Measurements from ENCODE around the gene CD22. TPM values are rescaled to one million over a fixed set of nuclear protein-coding genes. Genes with fewer than 3 reads are reported as not detected.

Gene CD22
- total and polyA plus RNA-seq, 10 of the 15 experiments (the other 5 are each of a cell fraction or from before 2014, with no cell fraction given): 23.0 to 344 (median 181) TPM

DNA sequence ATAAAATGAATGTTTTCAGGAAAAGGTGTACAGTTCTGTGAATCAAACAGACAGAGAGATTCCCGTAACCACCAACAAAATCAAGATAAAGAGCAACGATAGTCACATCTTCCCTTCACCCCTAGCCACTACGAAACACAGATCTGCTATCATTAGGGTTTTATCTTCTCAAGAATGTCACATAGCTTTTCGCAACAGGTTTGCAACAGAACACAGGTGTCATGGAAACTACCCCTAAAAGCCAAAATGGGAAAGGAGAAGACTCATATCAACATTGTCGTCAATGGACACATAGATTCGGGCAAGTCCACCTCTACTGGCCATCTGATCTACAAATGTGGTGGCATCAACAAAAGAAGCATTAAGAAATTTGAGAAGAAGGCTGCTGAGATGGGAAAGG is 52.9 kb downstream of the CD22 start (continued):
- TF ChIP-seq ETV6 (conservative IDR thresholded peaks at IDR 0.05 in 1 of 2, IDR thresholded peaks at IDR 0.05 in 1 of 2; ENCODE audit: borderline replicate concordance in 1 of 2, low read depth in 1 of 2): no peak
- no peak for TF ChIP-seq EED (IDR thresholded peaks at IDR 0.05; ENCODE audit: low read depth)
- TF ChIP-seq DPF2 (IDR thresholded peaks at IDR 0.05): no peak
- TF ChIP-seq, protein P1, sequence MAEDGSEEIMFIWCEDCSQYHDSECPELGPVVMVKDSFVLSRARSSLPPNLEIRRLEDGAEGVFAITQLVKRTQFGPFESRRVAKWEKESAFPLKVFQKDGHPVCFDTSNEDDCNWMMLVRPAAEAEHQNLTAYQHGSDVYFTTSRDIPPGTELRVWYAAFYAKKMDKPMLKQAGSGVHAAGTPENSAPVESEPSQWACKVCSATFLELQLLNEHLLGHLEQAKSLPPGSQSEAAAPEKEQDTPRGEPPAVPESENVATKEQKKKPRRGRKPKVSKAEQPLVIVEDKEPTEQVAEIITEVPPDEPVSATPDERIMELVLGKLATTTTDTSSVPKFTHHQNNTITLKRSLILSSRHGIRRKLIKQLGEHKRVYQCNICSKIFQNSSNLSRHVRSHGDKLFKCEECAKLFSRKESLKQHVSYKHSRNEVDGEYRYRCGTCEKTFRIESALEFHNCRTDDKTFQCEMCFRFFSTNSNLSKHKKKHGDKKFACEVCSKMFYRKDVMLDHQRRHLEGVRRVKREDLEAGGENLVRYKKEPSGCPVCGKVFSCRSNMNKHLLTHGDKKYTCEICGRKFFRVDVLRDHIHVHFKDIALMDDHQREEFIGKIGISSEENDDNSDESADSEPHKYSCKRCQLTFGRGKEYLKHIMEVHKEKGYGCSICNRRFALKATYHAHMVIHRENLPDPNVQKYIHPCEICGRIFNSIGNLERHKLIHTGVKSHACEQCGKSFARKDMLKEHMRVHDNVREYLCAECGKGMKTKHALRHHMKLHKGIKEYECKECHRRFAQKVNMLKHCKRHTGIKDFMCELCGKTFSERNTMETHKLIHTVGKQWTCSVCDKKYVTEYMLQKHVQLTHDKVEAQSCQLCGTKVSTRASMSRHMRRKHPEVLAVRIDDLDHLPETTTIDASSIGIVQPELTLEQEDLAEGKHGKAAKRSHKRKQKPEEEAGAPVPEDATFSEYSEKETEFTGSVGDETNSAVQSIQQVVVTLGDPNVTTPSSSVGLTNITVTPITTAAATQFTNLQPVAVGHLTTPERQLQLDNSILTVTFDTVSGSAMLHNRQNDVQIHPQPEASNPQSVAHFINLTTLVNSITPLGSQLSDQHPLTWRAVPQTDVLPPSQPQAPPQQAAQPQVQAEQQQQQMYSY (CRISPR knock-in tag; IDR thresholded peaks at IDR 0.05): no peak

DNA sequence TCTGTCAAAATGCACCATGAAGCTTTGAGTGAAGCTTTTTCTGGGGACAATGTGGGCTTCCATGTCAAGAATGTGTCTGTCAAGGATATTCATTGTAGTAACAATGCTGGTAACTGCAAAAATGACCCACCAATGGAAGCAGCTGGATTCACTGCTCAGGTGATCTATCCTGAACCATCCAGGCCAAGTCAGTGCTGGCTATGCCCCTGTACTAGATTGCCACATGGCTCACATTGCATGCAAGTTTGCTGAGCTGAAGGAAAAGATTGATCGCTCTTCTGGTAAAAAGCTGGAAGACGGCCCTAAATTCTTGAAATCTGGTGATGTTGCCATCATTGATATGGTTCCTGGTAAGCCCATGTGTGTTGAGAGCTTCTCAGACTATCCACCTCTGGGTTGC is 54.5 kb downstream of the CD22 start:
- H3K79me2 ChIP-seq (ENCODE audit: control insufficient read depth, insufficient read depth, low read length): no peaks in the 10 kb centered on the region
- no peak overlapping the region for H3K4me3 ChIP-seq
- SMC1A ChIA-PET (ENCODE audit: uncharacterized antibody, unreplicated experiment): interaction anchor here (1.1 to 1.6 kb wide), 3 partner anchors 10 to 78 kb away, joined by 3 to 6 read pairs (median 3); no protein-coding TSS in a partner anchor
- intact Hi-C loops (cut with micrococcal nuclease; ENCODE audit: unreplicated experiment) (no loop called here), in situ Hi-C loops (cut with MboI) (no loop called here)
- no peak overlapping the region for H3K9ac ChIP-seq (ENCODE audit: control insufficient read depth, insufficient read depth, low read length)
- no peak for DNase-seq (ENCODE audit: low read depth, low spot score)
- no peaks in the 10 kb centered on the region for H3K36me3 ChIP-seq (ENCODE audit: control insufficient read depth in 2 of 2, insufficient read depth in 2 of 2, low read length in 1 of 2)
- RAD21 ChIA-PET (ENCODE audit: unreplicated experiment): no interaction called here
- CTCF ChIA-PET: interaction anchor here (1.0 to 1.2 kb wide), 2 partner anchors 22 to 27 kb away, joined by 3 read pairs; no protein-coding TSS in a partner anchor
- H3K27me3 ChIP-seq (replicated peaks in 1 of 2; ENCODE audit: control insufficient read depth in 2 of 2, insufficient read depth in 2 of 2, low read length in 1 of 2): no peaks in the 10 kb centered on the region
- peaks cover 4% of the 10 kb centered on the region; the same call in 1 of the 2 replicates for H3K4me1 ChIP-seq (ENCODE audit: control insufficient read depth, insufficient read depth, low read length)
- BruUV-seq (replicated peaks): no TSS peak
- H3K4me2 ChIP-seq (ENCODE audit: control insufficient read depth, insufficient read depth): no peak overlapping the region
- FAIRE-seq: no peak
- POLR2A ChIA-PET: interaction anchor here (0.6 to 1.8 kb wide), 3 partner anchors 20 to 97 kb away, joined by 3 to 5 read pairs (median 3); no protein-coding TSS in a partner anchor
- H3K9me3 ChIP-seq (replicated peaks; ENCODE audit: control insufficient read depth, insufficient read depth, low read length): peaks cover 3% of the 10 kb centered on the region
- ATAC-seq: no peak
- no peak overlapping the region for H2AFZ ChIP-seq (ENCODE audit: control insufficient read depth, low read depth, low read length)
- no peak overlapping the region for H3K27ac ChIP-seq (ENCODE audit: control insufficient read depth, insufficient read depth)
- WGBS (ENCODE audit: insufficient coverage, insufficient replicate concordance, low lambda C conversion rate, missing lambda C conversion rate): 89% methylated on average over 2 of the region's 2 CpGs
- no peaks in the 10 kb centered on the region for H4K20me1 ChIP-seq (ENCODE audit: control insufficient read depth, insufficient read depth)
- TF ChIP-seq CBX5 (IDR thresholded peaks at IDR 0.05; ENCODE audit: low read depth): no peak
- TF ChIP-seq BRCA1 (IDR thresholded peaks at IDR 0.05; ENCODE audit: low read depth, low read length): no peak
- no peak for TF ChIP-seq ASH2L (IDR thresholded peaks at IDR 0.05; ENCODE audit: borderline replicate concordance, low read depth)
- no peak for TF ChIP-seq BCL11A (IDR thresholded peaks at IDR 0.05; ENCODE audit: low read depth, low read length)
- no peak for TF ChIP-seq SUPT20H (IDR thresholded peaks at IDR 0.05; ENCODE audit: borderline replicate concordance, control insufficient read depth, low read depth, low read length)
- no peak for TF ChIP-seq SREBF1 (IDR thresholded peaks at IDR 0.05; ENCODE audit: low read length)
- TF ChIP-seq STAT3 (IDR thresholded peaks at IDR 0.05; ENCODE audit: low read depth, low read length): no peak
- TF ChIP-seq POLR2A (IDR thresholded peaks at IDR 0.05; ENCODE audit: low read depth, low read length): no peak
- no peak for TF ChIP-seq TCF7 (IDR thresholded peaks at IDR 0.05; ENCODE audit: borderline replicate concordance)
- no peak for TF ChIP-seq RUNX3 (IDR thresholded peaks at IDR 0.05; ENCODE audit: low read length)
- no peak for TF ChIP-seq KAT2A (conservative IDR thresholded peaks at IDR 0.05; ENCODE audit: control insufficient read depth, low read depth, low read length)
- no peak for TF ChIP-seq DPF2 (IDR thresholded peaks at IDR 0.05)
- TF ChIP-seq PML (IDR thresholded peaks at IDR 0.05; ENCODE audit: low read length): no peak
- TF ChIP-seq JUND (IDR thresholded peaks at IDR 0.05; ENCODE audit: low read depth, low read length): no peak
- no peak for TF ChIP-seq ZBTB4 (CRISPR knock-in tag; IDR thresholded peaks at IDR 0.05)
- no peak for TF ChIP-seq HCFC1 (IDR thresholded peaks at IDR 0.05; ENCODE audit: low read length)
